HL-60 (cell line): ENCODE data around the gene AK4.

Experiments used
- DNase-seq, 2 experiments: peaks; one replicate each; pipeline ENCODE4 v3.0.0-alpha.2; 2010 to 2020; ENCODE audit warnings: low read depth in 1 of 2, low spot score in 1 of 2
- H3K27ac ChIP-seq: fragments of 250-450 bp; sonication (Bioruptor Pico); replicated peaks from 2 replicates; pipeline ENCODE4 v1.5.1; 2020; ENCODE audit warnings: mild to moderate bottlenecking, moderate library complexity
- H3K27me3 ChIP-seq: fragments of 250-450 bp; sonication (Bioruptor Pico); 2 replicates; pipeline ENCODE4 v1.5.1; 2021; ENCODE audit warnings: mild to moderate bottlenecking, moderate library complexity; ENCODE audit not compliant: insufficient read depth, poor library complexity, severe bottlenecking
- H3K4me3 ChIP-seq: replicated peaks from 2 replicates; pipeline ENCODE4 v1.5.1; 2011; ENCODE audit warnings: mild to moderate bottlenecking, control low read depth, low read length; ENCODE audit not compliant: insufficient read depth
- CTCF ChIP-seq: IDR thresholded peaks from one replicate; pipeline ENCODE4 v1.5.1; 2011; ENCODE audit warnings: low read length, control low read depth, inconsistent platforms; ENCODE audit not compliant: insufficient read depth
- GABPA ChIP-seq: IDR thresholded peaks from 2 replicates; pipeline ENCODE4 v1.6.1; 2012; ENCODE audit warnings: low read depth
- POLR2AphosphoS5 ChIP-seq: IDR thresholded peaks from 2 replicates; pipeline ENCODE4 v1.6.1; 2012; ENCODE audit warnings: low read depth
- SPI1 ChIP-seq: IDR thresholded peaks from 2 replicates; pipeline ENCODE4 v1.6.1; 2012; ENCODE audit warnings: low read depth, mild to moderate bottlenecking, borderline replicate concordance
- TF ChIP-seq, protein P1 (sequence below): IDR thresholded peaks from 2 replicates; pipeline ENCODE4 v1.6.1; 2012; ENCODE audit warnings: low read depth; ENCODE audit not compliant: insufficient replicate concordance

Gene AK4

DNA sequence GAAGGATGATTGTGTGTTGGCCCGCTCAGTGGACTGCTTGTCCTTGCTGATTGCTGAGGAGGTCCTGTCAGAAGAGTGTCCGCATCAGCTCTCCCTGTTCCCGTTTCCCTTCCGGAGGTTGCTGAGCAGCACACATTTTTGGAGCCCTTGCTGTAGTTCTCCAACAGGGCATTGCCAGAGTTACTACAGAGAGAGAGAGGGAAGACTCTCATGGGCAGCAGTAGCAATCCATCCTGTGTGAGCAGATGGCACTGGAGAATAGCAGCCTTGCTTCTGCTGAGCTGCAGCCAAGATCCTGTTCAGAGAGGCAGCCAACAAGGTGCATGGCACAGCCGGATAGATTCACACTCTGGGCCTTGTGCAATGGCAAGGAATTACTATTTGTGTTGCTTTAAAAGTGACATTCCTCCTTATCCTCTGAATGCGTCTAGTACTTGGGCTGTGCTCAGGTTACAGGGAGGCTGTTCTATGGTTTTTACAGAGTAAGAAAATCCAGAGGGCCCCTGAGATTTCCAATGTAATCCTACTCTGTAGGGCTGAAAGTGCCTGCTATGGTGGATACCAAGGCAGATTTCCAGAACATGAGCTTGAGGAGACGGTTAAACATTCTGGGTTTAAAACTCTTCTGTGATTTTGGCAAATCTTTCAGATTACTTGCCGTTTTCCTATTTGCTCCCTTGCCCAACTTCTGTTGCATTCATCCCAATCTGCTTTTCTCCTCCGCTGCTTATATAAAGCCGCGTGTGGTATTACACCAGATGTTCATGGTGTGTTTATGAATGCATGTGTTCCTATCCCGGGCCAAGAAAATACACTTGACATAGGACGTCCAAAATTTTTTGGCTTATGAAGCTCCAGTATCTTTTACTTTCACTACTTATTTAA lies 27.4 kb downstream of the AK4 start:
- Histone ChIP-seq H3K4me3 (no peak overlapping the region), H3K27me3 (no peaks in the 10 kb centered on the region), H3K27ac (no peak overlapping the region)
- DNase-seq: no peak
- TF ChIP-seq, protein P1, sequence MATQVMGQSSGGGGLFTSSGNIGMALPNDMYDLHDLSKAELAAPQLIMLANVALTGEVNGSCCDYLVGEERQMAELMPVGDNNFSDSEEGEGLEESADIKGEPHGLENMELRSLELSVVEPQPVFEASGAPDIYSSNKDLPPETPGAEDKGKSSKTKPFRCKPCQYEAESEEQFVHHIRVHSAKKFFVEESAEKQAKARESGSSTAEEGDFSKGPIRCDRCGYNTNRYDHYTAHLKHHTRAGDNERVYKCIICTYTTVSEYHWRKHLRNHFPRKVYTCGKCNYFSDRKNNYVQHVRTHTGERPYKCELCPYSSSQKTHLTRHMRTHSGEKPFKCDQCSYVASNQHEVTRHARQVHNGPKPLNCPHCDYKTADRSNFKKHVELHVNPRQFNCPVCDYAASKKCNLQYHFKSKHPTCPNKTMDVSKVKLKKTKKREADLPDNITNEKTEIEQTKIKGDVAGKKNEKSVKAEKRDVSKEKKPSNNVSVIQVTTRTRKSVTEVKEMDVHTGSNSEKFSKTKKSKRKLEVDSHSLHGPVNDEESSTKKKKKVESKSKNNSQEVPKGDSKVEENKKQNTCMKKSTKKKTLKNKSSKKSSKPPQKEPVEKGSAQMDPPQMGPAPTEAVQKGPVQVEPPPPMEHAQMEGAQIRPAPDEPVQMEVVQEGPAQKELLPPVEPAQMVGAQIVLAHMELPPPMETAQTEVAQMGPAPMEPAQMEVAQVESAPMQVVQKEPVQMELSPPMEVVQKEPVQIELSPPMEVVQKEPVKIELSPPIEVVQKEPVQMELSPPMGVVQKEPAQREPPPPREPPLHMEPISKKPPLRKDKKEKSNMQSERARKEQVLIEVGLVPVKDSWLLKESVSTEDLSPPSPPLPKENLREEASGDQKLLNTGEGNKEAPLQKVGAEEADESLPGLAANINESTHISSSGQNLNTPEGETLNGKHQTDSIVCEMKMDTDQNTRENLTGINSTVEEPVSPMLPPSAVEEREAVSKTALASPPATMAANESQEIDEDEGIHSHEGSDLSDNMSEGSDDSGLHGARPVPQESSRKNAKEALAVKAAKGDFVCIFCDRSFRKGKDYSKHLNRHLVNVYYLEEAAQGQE: no peak
- TF ChIP-seq CTCF (no peak), POLR2AphosphoS5 (no peak), GABPA (no peak), SPI1 (no peak)

- H3K27ac ChIP-seq: no peak overlapping the region
- TF ChIP-seq CTCF: no peak
- no peak for TF ChIP-seq POLR2AphosphoS5
- TF ChIP-seq GABPA: no peak
- TF ChIP-seq, protein P1: no peak
- TF ChIP-seq SPI1: no peak
- no peak for DNase-seq
- no peak overlapping the region for H3K4me3 ChIP-seq
- no peaks in the 10 kb centered on the region for H3K27me3 ChIP-seq
Measured at GRCh38 chr1:65176056-65176450, 28.1 kb downstream of the AK4 start.

- Histone ChIP-seq H3K27me3 (no peaks in the 10 kb centered on the region), H3K4me3 (no peak overlapping the region), H3K27ac (no peak overlapping the region)
- TF ChIP-seq CTCF (no peak), SPI1 (no peak), POLR2AphosphoS5 (no peak), GABPA (no peak)
- TF ChIP-seq, protein P1: no peak
- peak in 1 of 2 experiments; percentile 79 for DNase-seq
Measured at GRCh38 chr1:65176591-65176990, 28.6 kb downstream of the AK4 start.
